VCaP (cell line): Measurements from ENCODE around the gene NAT8.
"Not testable (repeated sequence)": the region's sequence is repeated elsewhere in the genome, so short reads cannot be mapped to it uniquely, and the experiment has no call there.

Experiments used
- H3K27ac ChIP-seq: fragments of 450-650 bp; 2 replicates; pipeline ENCODE4 v1.5.1; 2017
- TF ChIP-seq, protein P1 (sequence below): fragments of 450-650 bp; conservative IDR thresholded peaks from 2 replicates; pipeline ENCODE4 v1.5.1; 2017; ENCODE audit warnings: mild to moderate bottlenecking, moderate library complexity

The NAT8 gene

GRCh38 chr2:73654175-73654574 is 12.0 kb upstream of the NAT8 start:
- H3K27ac ChIP-seq, result no peak overlapping the region
- TF ChIP-seq, protein P1, sequence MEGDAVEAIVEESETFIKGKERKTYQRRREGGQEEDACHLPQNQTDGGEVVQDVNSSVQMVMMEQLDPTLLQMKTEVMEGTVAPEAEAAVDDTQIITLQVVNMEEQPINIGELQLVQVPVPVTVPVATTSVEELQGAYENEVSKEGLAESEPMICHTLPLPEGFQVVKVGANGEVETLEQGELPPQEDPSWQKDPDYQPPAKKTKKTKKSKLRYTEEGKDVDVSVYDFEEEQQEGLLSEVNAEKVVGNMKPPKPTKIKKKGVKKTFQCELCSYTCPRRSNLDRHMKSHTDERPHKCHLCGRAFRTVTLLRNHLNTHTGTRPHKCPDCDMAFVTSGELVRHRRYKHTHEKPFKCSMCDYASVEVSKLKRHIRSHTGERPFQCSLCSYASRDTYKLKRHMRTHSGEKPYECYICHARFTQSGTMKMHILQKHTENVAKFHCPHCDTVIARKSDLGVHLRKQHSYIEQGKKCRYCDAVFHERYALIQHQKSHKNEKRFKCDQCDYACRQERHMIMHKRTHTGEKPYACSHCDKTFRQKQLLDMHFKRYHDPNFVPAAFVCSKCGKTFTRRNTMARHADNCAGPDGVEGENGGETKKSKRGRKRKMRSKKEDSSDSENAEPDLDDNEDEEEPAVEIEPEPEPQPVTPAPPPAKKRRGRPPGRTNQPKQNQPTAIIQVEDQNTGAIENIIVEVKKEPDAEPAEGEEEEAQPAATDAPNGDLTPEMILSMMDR, result no peak

GRCh38 chr2:73652348-73652747 is 10.1 kb upstream of the NAT8 start:
- TF ChIP-seq, protein P1, result no peak

DNA sequence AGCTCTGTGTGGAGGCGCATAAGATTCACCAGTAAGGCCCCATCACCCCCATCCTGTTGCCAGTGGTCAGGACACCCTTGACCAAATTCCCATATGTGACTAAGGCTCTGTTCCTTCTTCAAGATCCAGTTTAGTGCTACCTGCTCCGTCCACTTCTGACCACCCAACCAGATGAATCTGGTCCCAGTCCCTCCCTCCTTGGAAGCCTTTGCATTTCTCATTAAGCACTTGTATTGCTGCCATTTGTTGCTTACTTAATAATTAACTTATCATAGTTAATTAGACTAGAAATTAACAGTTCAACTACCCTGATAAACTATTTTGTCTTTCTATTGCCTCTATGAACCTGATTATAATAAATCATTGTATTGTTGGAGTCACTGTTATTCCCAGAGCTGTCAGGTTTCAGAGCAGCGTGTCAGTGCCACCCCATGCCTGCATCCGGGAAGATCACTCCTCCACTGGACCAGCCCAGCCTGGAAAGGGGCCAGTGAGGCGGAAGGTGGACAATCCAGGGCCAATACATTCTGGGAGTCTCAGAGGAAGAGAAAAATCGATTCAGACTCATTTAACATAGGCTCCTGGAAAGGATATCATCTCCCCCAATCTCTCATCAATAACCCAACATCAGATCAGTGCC is 9.5 kb upstream of the NAT8 start:
- TF ChIP-seq, protein P1, result no peak
- no peak overlapping the region for H3K27ac ChIP-seq

More at GRCh38 chr2:73652348-73652747, 10.1 kb upstream of the NAT8 start:
- no peak overlapping the region for H3K27ac ChIP-seq

- not testable (repeated sequence) for H3K27ac ChIP-seq
Observed at GRCh38 chr2:73647690-73648089, 5.5 kb upstream of the NAT8 start.

GRCh38 chr2:73641767-73642062 is 507 bp downstream of the NAT8 start:
- H3K27ac ChIP-seq, result no peak overlapping the region
- TF ChIP-seq, protein P1, result no peak

DNA sequence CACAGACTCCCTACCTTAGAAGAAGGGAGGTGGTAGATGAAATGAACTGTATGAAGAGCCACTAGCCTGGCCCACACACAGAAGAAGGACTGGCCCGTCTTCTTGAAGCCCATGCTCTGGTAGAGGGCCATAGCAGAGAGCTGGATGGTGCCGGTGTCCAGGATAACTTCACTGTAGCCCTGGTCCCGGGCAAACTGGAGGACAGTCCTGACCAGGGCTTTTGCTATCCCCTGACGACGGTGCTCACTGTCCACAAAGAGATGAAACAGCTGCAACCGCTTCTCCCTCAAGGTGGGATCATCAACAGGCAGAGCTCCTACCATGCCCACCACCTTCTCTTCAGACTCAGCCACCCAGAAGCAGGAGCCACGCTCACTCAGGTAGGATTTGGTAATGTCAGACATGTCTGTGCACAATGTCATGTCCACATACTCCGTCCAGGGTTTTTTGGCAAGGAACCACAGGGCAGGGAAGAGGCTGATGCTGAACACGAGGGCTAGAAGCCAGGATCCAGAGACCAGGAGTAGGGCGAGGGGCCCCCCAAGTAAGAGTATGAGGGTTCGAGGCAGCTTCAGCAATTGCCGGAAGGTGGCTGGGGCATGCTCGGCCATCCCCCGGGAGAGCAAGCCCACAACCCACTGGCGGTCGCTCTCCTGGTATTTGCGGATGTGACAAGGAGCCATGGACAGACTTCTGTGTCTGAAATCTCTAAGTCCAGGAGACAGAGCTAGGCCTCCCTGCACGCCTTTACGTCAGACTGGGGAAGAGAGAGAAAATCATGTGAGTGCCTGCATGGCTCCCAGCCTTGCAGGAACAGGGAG is 1.1 kb downstream of the NAT8 start:
- TF ChIP-seq, protein P1, result no peak
- H3K27ac ChIP-seq, result no peak overlapping the region

DNA sequence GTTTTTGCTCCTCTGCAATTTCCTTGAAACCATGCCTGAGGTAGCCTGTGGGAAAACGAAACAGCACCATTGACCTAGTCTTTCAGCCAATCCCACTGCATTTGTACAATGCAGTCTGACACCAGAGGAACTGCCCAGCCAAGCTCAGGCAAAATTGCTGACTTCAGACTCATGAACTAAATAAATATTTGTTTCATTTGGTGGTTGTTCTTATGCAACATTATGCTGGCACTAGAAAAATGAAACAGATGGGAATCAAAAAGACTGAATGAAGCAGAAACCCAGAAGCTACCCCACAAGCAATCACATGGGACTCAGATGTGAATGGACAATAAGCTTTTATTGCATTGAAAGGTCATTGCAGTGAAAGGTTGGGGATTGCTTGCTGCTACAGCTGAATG is 1.7 kb downstream of the NAT8 start:
- TF ChIP-seq, protein P1, result no peak
- H3K27ac ChIP-seq, result no peak overlapping the region

DNA sequence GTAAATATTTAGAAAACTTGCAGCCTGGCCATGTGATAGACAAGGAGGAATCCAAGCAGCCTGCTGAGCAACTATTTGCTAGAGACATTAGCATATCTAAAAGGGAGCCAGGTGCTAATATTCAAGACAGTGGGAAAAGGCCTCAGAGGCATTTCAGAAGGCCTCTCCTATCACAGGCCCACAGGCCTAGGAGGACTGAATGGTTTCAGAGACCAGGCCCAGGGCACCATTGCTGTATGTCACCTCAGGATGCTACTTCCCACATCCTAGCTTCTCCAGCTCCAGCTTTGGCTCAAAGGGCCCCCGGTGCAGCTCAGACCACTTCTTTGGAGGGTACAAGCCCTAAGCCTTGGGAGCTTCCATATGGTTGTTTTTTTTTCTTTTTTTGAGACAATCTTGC is 3.8 kb downstream of the NAT8 start:
- TF ChIP-seq, protein P1, result no peak
- no peak overlapping the region for H3K27ac ChIP-seq

DNA sequence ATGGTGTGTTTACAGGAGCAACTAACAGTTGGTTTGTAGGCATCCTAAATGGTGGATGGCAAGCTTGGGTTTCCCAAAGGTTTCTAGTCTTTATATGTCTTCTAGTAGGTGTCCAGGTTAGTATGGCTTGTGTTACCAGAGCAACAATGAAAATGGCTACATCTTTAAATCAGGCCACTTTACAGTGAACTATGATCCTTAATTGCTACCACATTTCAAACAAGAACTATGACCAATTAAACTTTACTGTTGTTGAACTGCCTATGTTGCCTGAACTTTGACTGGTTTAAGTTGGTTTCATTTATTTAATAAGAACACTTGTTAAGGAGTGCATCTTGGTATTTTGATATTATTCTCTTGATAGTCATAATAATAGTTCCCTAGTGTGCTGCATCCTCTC is 5.2 kb downstream of the NAT8 start:
- H3K27ac ChIP-seq, result not testable (repeated sequence)
